Natural killer cell (primary cell): Measurements from ENCODE around the gene SDHAF1. TPM values are rescaled to one million over a fixed set of nuclear protein-coding genes. Genes with fewer than 3 reads are reported as not detected.

ENCODE experiments used
- ATAC-seq, 3 donors: fragments of 150-1000 bp in 2 of 3; fragments of 200-7000 bp in 1 of 3; cut with Tn5 transposase; 1 replicate in 1 of 3; 2 replicates in 2 of 3; pipeline ENCODE4 v1.10.0; 2021; ENCODE audit warnings: mild to moderate bottlenecking in 2 of 3, moderate library complexity in 2 of 3
- DNase-seq, 2 donors: peaks; one replicate each; pipeline versions ENCODE4 v3.0.0 to v3.0.0-alpha.2; 2013 to 2021; ENCODE audit warnings: mixed read lengths in 1 of 2
- H3K27ac ChIP-seq: one replicate; pipeline ENCODE4 v1.5.1; 2013; ENCODE audit warnings: mild to moderate bottlenecking, low read length
- H3K27me3 ChIP-seq: one replicate; pipeline ENCODE4 v1.6.1; 2013; ENCODE audit warnings: low read length; ENCODE audit not compliant: control insufficient read depth, insufficient read depth
- H3K36me3 ChIP-seq: one replicate; pipeline ENCODE4 v1.6.1; 2013; ENCODE audit warnings: low read length; ENCODE audit not compliant: control insufficient read depth, insufficient read depth
- H3K4me1 ChIP-seq: one replicate; pipeline ENCODE4 v1.6.1; 2013; ENCODE audit warnings: low read length; ENCODE audit not compliant: control insufficient read depth, insufficient read depth
- H3K4me3 ChIP-seq: one replicate; pipeline ENCODE4 v1.5.1; 2013; ENCODE audit warnings: low read length
- H3K9me3 ChIP-seq: one replicate; pipeline ENCODE4 v1.6.1; 2013; ENCODE audit warnings: low read length; ENCODE audit not compliant: control insufficient read depth, insufficient read depth
- H3K27ac Mint-ChIP-seq, 2 donors: one replicate each; pipeline ENCODE4 v1.8.0; 2022; ENCODE audit warnings: mild to moderate bottlenecking in 2 of 2, mixed read lengths in 2 of 2, moderate library complexity in 1 of 2
- H3K27me3 Mint-ChIP-seq, 2 donors: one replicate each; pipeline ENCODE4 v1.8.0; 2022; ENCODE audit warnings: low read depth in 2 of 2, mixed read lengths in 2 of 2
- H3K36me3 Mint-ChIP-seq: one replicate; pipeline ENCODE4 v1.8.0; 2022; ENCODE audit warnings: mixed read lengths
- H3K4me1 Mint-ChIP-seq, 2 donors: one replicate each; pipeline ENCODE4 v1.8.0; 2022; ENCODE audit warnings: mixed read lengths in 2 of 2
- H3K4me3 Mint-ChIP-seq: one replicate; pipeline ENCODE4 v1.8.0; 2022; ENCODE audit warnings: mild to moderate bottlenecking, moderate library complexity, mixed read lengths
- H3K9me3 Mint-ChIP-seq, 2 donors: one replicate each; pipeline ENCODE4 v1.8.0; 2022; ENCODE audit warnings: mixed read lengths in 2 of 2
- CTCF ChIP-seq: fragments of 200-600 bp; IDR thresholded peaks from one replicate; pipeline ENCODE4 v1.8.0; 2022; ENCODE audit warnings: antibody characterized with exemption
- WGBS: methylation state at CpG from one replicate; pipeline ENCODE4 v1.1.7; 2013; ENCODE audit warnings: missing lambda C conversion rate; ENCODE audit not compliant: insufficient coverage; 5-methylcytosine and 5-hydroxymethylcytosine counted together
- intact Hi-C: fragments of 100-400 bp; cut with micrococcal nuclease; formaldehyde crosslinking; loops from one replicate; pipeline ENCODE4 v1.14.2; 2022
- total RNA-seq, 4 donors: library from RNA; stranded (reverse); fragments of 120-200 nt in 1 of 4; gene quantifications; one replicate each; pipeline versions ENCODE4 v1.2.3 to v1.2.4, GENCODE V29; 2013 to 2022

SDHAF1 gene
- total RNA-seq, 3 donors from 2014 or later (not counting 1 experiment from before 2014, with no cell fraction given): 9.2 to 12.1 (median 10.5) TPM

DNA sequence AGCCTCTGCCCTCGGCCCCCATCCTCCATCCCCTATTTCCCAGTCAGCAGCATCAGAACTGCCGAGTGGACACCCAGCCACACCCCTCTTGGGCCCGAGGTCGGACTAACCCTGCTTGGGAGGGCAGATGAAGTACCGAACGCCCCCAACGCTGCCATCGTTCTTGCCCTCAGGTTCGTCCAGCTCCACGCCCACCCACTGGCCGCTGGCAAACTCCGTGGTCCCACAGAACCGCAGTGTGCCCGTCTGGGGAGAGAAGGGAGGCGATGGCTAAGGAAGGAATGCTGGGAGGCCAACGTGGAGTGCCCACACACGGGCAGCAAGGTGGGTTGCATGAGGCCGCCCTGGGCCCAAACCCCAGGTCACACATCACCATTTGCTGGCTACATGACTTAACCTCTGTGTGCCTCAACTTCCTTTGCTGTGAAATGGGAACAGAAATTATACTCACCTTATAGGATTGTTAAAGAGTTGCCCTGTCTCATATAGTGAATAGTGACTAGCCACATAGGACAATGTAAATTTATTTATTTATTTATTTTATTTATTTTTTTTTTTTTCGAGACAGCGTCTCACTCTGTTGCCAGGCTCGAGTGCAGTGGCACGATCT lies 24.2 kb downstream of the SDHAF1 start:
- no peak for ATAC-seq
- peaks cover 5% of the 10 kb centered on the region for H3K36me3 ChIP-seq
- no peaks in the 10 kb centered on the region for H3K27me3 Mint-ChIP-seq

DNA sequence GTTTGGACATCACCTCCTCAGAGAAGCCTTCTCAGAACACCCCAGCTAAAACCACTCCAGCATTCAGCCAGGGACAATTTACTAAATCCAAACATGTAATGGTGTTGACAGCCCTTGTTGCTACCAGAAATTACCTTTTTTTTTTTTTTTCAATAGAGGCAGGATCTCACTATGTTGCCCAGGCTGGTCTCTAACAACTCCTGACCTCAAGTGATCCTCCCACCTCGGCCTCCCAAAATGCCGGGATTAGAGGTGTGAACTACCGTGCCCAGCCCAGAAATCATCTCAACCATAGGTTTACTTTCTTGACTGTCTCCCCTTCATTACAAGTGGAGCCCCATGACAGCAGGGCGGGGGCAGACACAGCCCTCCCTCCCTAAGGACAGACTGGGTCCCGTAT lies 28.4 kb downstream of the SDHAF1 start:
- H3K4me1 ChIP-seq: no peaks in the 10 kb centered on the region
- TF ChIP-seq CTCF: no peak
- ATAC-seq (no peak), DNase-seq (no peak)
- H3K4me3 ChIP-seq: no peak overlapping the region
- no peaks in the 10 kb centered on the region for H3K27me3 ChIP-seq
- Mint-ChIP-seq H3K27me3 (no peaks in the 10 kb centered on the region), H3K9me3 (no peaks in the 10 kb centered on the region), H3K4me1 (no peaks in the 10 kb centered on the region), H3K4me3 (no peak overlapping the region), H3K27ac (no peak overlapping the region), H3K36me3 (no peaks in the 10 kb centered on the region)
- no peak overlapping the region for H3K27ac ChIP-seq
- peaks cover 7% of the 10 kb centered on the region for H3K36me3 ChIP-seq
- H3K9me3 ChIP-seq: no peaks in the 10 kb centered on the region
- over 99% methylated on average over 5 of the region's 5 CpGs for WGBS
- intact Hi-C loops: no loop called here

More for the DNA sequence above, 24.2 kb downstream of the SDHAF1 start:
- 93% methylated on average over 22 of the region's 22 CpGs for WGBS
- H3K27me3 ChIP-seq: no peaks in the 10 kb centered on the region
- no peak for TF ChIP-seq CTCF
- H3K4me1 ChIP-seq: peaks cover 7% of the 10 kb centered on the region
- Mint-ChIP-seq H3K9me3 (no peaks in the 10 kb centered on the region), H3K27ac (no peak overlapping the region), H3K36me3 (no peaks in the 10 kb centered on the region), H3K4me3 (no peak overlapping the region), H3K4me1 (peaks cover 13 to 18% of the 10 kb centered on the region in 2 donors)
- DNase-seq: no peak
- no peak overlapping the region for H3K27ac ChIP-seq
- intact Hi-C loops: no loop called here
- no peaks in the 10 kb centered on the region for H3K9me3 ChIP-seq
- H3K4me3 ChIP-seq: no peak overlapping the region

DNA sequence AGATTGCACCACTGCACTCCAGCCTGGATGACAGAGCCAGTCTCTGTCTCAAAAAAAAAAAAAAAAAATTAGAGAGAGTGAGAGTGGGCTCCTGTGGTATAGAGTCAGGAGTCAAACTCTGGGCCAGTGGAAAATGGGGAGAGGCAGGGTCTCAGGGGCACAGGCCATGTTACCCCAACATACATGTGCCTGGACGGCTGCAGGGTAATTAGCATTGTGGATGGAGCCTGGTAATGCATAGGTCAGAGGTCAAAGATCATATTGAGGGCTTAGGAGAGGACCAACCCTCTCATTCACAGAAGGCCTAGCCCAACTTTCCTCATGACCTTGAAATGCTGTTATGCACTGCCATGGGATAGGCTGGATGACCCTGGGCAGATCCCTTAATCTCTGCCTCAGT lies 30.6 kb downstream of the SDHAF1 start:
- Histone ChIP-seq H3K4me3 (no peak overlapping the region), H3K27me3 (no peaks in the 10 kb centered on the region), H3K9me3 (no peaks in the 10 kb centered on the region), H3K36me3 (peaks cover 7% of the 10 kb centered on the region), H3K27ac (no peak overlapping the region), H3K4me1 (no peaks in the 10 kb centered on the region)
- no peaks in the 10 kb centered on the region for H3K4me1 Mint-ChIP-seq
- no peak for TF ChIP-seq CTCF
- intact Hi-C loops: no loop called here
- DNase-seq (no peak), ATAC-seq (no peak)
- no CpG with 5 or more reads among the region's 1 CpG for WGBS
- H3K27ac Mint-ChIP-seq: no peak overlapping the region
- no peaks in the 10 kb centered on the region for H3K27me3 Mint-ChIP-seq
- H3K9me3 Mint-ChIP-seq: no peaks in the 10 kb centered on the region
- no peaks in the 10 kb centered on the region for H3K36me3 Mint-ChIP-seq
- H3K4me3 Mint-ChIP-seq: no peak overlapping the region
